Osteocyte (in vitro differentiated cells): ENCODE data around the gene IL11RA. TPM values are rescaled to one million over a fixed set of nuclear protein-coding genes. Genes with fewer than 3 reads are reported as not detected.

Experiments
- DNase-seq: peaks from one replicate; pipeline ENCODE4 v3.0.0; 2021; ENCODE audit warnings: mixed read lengths; ENCODE audit not compliant: unreplicated experiment; ENCODE audit errors: extremely low spot score
- H3K27ac Mint-ChIP-seq: one replicate; pipeline ENCODE4 v1.8.0; 2021; ENCODE audit warnings: mild to moderate bottlenecking, mixed read lengths; ENCODE audit not compliant: unreplicated experiment
- H3K27me3 Mint-ChIP-seq: one replicate; pipeline ENCODE4 v1.8.0; 2021; ENCODE audit warnings: mixed read lengths; ENCODE audit not compliant: unreplicated experiment
- H3K36me3 Mint-ChIP-seq: one replicate; pipeline ENCODE4 v1.8.0; 2021; ENCODE audit warnings: mixed read lengths; ENCODE audit not compliant: unreplicated experiment
- H3K4me1 Mint-ChIP-seq: one replicate; pipeline ENCODE4 v1.8.0; 2021; ENCODE audit warnings: mixed read lengths; ENCODE audit not compliant: unreplicated experiment
- H3K4me3 Mint-ChIP-seq: one replicate; pipeline ENCODE4 v1.8.0; 2021; ENCODE audit warnings: mild to moderate bottlenecking, moderate library complexity, mixed read lengths; ENCODE audit not compliant: unreplicated experiment
- H3K9me3 Mint-ChIP-seq: one replicate; pipeline ENCODE4 v1.8.0; 2021; ENCODE audit warnings: mixed read lengths; ENCODE audit not compliant: unreplicated experiment
- long read RNA-seq: library from polyadenylated mRNA; unstranded; transcript quantifications from one replicate; pipeline ENCODE4 v2.0.0, GENCODE V29; 2021
- total RNA-seq: library from RNA; stranded (reverse); gene quantifications from 2 replicates; pipeline ENCODE4 v1.2.1, GENCODE V29; 2021
- TF ChIP-seq, protein P1 (sequence below): fragments of 200-600 bp; sonication (generic); IDR thresholded peaks from 2 replicates; pipeline ENCODE4 v1.5.0; 2021; ENCODE audit warnings: antibody characterized with exemption, mild to moderate bottlenecking, moderate library complexity

IL11RA gene
- total RNA-seq: 32.6 and 36.7 TPM in 2 replicates
- long read RNA-seq, transcript IL11RA-202 (13 exons, 1,700 nt): major isoform, 6 of 20 reads
- long read RNA-seq, partial matches to known transcripts: 4 of 20 reads
- long read RNA-seq, other reads (novel, unspliced or antisense): 7 of 20 reads

DNA sequence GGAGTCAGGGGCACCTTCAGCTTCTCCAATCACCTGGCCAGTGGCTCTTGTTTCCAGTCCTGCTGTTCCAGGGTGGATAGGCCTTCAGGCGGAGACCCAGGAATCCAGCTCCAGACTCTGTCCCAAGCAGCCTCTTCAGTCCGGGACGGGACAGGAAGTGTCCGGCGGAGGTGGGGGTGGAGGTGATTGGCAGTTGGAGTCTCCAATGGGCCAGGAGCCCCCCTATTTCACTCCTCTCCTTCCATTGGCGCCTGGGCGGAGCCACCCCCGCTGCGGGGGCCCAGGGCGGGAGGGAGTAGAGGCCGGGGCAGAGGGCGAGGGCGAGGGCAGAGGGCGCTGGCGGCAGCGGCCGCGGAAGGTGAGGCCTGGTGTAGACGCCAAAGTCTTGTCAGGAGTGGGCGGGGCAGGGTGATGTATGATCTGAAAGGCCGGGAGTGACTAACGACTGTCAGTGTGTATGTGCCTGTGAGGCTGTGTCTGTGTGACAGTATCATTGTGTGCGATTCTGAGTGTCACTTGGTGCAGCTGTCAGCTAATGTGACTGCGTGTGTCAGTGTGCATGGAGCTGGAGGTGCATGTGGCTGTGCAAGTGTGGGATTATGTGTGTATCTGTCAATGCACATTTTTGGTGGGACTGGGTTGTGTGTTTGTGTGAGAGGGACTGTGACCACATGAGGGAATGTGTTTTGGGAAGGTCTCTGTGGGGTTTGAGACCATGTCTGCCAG lies at the start of gene IL11RA:
IL11RA (plus strand) TSS at position 310 of the 726 bp plus-strand sequence. CDS start 3,033 bp downstream, outside the sequence.
- H3K27me3 Mint-ChIP-seq: no peaks in the 10 kb centered on the region
- TF ChIP-seq, protein P1, sequence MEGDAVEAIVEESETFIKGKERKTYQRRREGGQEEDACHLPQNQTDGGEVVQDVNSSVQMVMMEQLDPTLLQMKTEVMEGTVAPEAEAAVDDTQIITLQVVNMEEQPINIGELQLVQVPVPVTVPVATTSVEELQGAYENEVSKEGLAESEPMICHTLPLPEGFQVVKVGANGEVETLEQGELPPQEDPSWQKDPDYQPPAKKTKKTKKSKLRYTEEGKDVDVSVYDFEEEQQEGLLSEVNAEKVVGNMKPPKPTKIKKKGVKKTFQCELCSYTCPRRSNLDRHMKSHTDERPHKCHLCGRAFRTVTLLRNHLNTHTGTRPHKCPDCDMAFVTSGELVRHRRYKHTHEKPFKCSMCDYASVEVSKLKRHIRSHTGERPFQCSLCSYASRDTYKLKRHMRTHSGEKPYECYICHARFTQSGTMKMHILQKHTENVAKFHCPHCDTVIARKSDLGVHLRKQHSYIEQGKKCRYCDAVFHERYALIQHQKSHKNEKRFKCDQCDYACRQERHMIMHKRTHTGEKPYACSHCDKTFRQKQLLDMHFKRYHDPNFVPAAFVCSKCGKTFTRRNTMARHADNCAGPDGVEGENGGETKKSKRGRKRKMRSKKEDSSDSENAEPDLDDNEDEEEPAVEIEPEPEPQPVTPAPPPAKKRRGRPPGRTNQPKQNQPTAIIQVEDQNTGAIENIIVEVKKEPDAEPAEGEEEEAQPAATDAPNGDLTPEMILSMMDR: no peak
- peak; percentile 87 for DNase-seq
- peaks cover 12% of the 10 kb centered on the region for H3K36me3 Mint-ChIP-seq
- peaks cover 58% of the 10 kb centered on the region for H3K4me1 Mint-ChIP-seq
- peak within 1 kb of the TSS; percentile 78 for H3K27ac Mint-ChIP-seq
- H3K9me3 Mint-ChIP-seq: no peaks in the 10 kb centered on the region
- H3K4me3 Mint-ChIP-seq: peak within 1 kb of the TSS; percentile 77

DNA sequence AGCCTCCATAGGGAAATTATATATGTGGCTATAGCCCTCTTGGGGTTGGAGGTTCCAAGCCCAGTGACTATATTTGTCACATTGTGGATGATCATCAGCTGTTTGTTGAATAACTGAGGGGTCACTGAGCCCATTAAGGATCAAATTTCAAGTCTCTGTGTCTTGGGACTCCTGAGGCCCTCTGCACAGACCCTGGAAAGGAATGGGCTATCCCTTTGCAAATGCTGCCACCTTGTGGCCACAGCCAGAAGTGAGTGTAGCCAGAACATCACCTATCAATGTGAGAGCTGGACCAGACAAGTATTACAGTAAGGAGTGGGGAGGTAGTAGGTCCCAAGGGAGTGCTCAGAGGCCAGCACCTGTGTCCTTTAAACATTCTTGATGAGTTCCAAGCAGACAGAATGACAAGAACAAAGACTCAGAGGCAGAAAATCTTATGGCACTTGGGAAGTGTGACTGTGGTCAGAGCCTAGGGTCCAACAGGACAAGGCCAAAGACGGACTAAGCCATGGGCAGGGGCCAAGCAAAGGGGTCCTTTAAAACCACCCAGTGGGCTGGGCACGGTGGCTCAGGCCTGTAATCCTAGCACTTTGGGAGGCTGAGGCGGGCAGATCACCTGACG lies 48.3 kb upstream of the IL11RA start:
- Mint-ChIP-seq H3K4me1 (no peaks in the 10 kb centered on the region), H3K4me3 (no peak overlapping the region), H3K27me3 (peaks cover 25% of the 10 kb centered on the region), H3K27ac (no peak overlapping the region), H3K36me3 (no peaks in the 10 kb centered on the region), H3K9me3 (no peaks in the 10 kb centered on the region)
- TF ChIP-seq, protein P1: peak; percentile 97
- DNase-seq: peak; percentile 92

DNA sequence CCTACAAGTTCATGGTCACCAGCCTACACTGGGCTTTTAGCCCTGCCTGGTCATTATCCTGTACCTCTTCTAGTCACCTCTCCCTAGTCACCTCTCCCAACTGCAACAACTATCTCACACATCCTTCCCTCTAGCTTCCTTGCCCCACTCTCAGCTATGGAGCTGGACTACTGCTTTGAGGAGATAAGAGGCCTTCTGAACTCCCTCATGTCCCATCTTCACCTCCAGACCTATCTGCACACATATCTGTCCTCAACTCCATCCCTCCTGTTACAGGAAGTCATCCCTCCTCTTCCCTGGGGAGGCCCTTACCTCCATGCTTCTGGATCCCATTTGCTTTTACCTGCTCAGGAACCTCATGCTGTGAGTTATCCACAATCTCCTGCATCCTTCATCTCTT lies 45.8 kb upstream of the IL11RA start:
- H3K4me3 Mint-ChIP-seq: no peak overlapping the region
- no peak for DNase-seq
- TF ChIP-seq, protein P1: no peak
- no peaks in the 10 kb centered on the region for H3K9me3 Mint-ChIP-seq
- peaks cover 2% of the 10 kb centered on the region for H3K4me1 Mint-ChIP-seq
- no peaks in the 10 kb centered on the region for H3K36me3 Mint-ChIP-seq
- peaks cover 15% of the 10 kb centered on the region for H3K27me3 Mint-ChIP-seq
- no peak overlapping the region for H3K27ac Mint-ChIP-seq

DNA sequence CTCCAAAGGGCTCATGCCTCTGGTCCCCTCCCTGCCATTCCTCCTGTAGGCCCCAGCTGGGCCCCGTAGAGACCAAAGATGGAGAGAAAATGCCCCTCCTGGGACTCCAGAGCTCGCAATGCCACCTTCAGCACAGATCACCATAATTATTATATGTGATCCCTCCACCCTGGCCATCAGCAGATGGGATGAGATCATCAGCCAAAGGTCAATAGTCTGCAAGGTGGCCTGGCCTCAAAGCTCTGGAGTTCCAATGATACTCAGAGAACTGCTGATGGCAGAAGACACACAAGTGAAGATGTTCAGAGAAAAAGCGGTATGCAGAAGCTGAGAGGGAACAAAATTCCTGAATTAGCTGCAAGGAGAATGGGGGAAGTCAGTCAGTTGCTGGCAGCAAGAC lies 45.1 kb upstream of the IL11RA start:
- H3K4me1 Mint-ChIP-seq: peaks cover 8% of the 10 kb centered on the region
- H3K27me3 Mint-ChIP-seq: peaks cover 11% of the 10 kb centered on the region
- no peaks in the 10 kb centered on the region for H3K9me3 Mint-ChIP-seq
- H3K36me3 Mint-ChIP-seq: no peaks in the 10 kb centered on the region
- TF ChIP-seq, protein P1: no peak
- H3K4me3 Mint-ChIP-seq: no peak overlapping the region
- DNase-seq: no peak
- H3K27ac Mint-ChIP-seq: no peak overlapping the region

DNA sequence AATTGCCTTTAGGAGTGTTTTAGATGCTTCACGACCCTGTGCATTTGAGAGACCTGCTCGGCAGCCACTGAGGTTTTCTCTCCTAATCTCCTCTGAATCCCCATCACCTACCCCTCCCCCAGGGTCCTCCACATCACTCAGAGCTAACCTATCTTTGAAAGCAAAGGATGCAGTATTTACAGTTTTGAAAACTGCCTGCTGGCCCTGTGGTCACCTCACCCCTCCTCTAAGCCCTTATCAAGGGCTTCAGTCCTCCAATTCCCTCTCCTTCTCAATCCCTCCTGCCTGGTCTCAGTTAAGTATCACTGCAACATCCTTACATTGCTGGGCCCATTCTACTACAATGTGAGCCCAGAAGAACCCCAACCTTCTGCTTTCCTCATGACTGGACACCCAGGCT lies 44.7 kb upstream of the IL11RA start:
- DNase-seq: no peak
- Mint-ChIP-seq H3K4me1 (peaks cover 12% of the 10 kb centered on the region), H3K36me3 (no peaks in the 10 kb centered on the region), H3K27me3 (peaks cover 11% of the 10 kb centered on the region), H3K9me3 (no peaks in the 10 kb centered on the region), H3K4me3 (no peak overlapping the region), H3K27ac (no peak overlapping the region)
- TF ChIP-seq, protein P1: no peak
